ENCODE measurements around the gene ACTG2.

ACTG2 gene

GRCh38 chr2:73913414-73914054, 20.7 kb downstream of the ACTG2 start:
- H3K4me1 ChIP-seq, result no peaks in the 10 kb centered on the region
- H3K9me3 ChIP-seq, result no peaks in the 10 kb centered on the region
- H3K4me3 ChIP-seq, result no peak overlapping the region
- no peaks in the 10 kb centered on the region for H3K36me3 ChIP-seq (replicated peaks)
- no peak for DNase-seq (ENCODE audit: low spot score in 2 of 2)
- H3K27me3 ChIP-seq (ENCODE audit: low read depth), result no peaks in the 10 kb centered on the region
- in situ Hi-C loops (cut with MboI; ENCODE audit: low sequenced_read_pairs), result no loop called here

GRCh38 chr2:73914667-73915066, 21.9 kb downstream of the ACTG2 start:
- no peak for DNase-seq (ENCODE audit: low spot score in 2 of 2)
- H3K4me3 ChIP-seq, result no peak overlapping the region
- H3K9me3 ChIP-seq, result no peaks in the 10 kb centered on the region
- no peaks in the 10 kb centered on the region for H3K4me1 ChIP-seq
- no peaks in the 10 kb centered on the region for H3K36me3 ChIP-seq (replicated peaks)
- in situ Hi-C loops (cut with MboI; ENCODE audit: low sequenced_read_pairs), result no loop called here
- no peaks in the 10 kb centered on the region for H3K27me3 ChIP-seq (ENCODE audit: low read depth)

- no peaks in the 10 kb centered on the region for H3K36me3 ChIP-seq (replicated peaks)
- no peak for DNase-seq (ENCODE audit: low spot score in 2 of 2)
- in situ Hi-C loops (cut with MboI; ENCODE audit: low sequenced_read_pairs), result no loop called here
- no peak overlapping the region for H3K4me3 ChIP-seq
- H3K27me3 ChIP-seq (ENCODE audit: low read depth), result no peaks in the 10 kb centered on the region
- no peaks in the 10 kb centered on the region for H3K4me1 ChIP-seq
- no peaks in the 10 kb centered on the region for H3K9me3 ChIP-seq
Observed at GRCh38 chr2:73915437-73915993, 22.7 kb downstream of the ACTG2 start.

DNA sequence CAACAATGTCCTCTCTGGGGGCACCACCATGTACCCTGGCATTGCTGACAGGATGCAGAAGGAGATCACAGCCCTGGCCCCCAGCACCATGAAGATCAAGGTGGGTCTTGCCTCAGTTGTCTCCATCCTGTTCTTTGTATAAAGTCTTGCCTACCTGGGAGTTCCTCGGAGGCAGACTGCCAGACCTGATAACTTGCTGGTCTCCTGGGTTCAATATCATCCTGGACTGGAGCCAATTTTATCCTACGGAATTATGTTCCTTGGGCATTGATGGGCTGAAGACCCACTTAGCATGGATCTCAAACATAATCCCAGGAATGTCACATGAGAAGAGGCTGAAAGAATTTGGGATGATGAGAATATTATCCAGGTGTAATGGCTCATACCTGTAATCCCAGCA, 23.9 kb downstream of the ACTG2 start:
- H3K27me3 ChIP-seq (ENCODE audit: low read depth), result no peaks in the 10 kb centered on the region
- no peaks in the 10 kb centered on the region for H3K36me3 ChIP-seq (replicated peaks)
- in situ Hi-C loops (cut with MboI; ENCODE audit: low sequenced_read_pairs), result no loop called here
- no peak for DNase-seq (ENCODE audit: low spot score in 2 of 2)
- H3K9me3 ChIP-seq, result no peaks in the 10 kb centered on the region
- no peaks in the 10 kb centered on the region for H3K4me1 ChIP-seq
- no peak overlapping the region for H3K4me3 ChIP-seq

DNA sequence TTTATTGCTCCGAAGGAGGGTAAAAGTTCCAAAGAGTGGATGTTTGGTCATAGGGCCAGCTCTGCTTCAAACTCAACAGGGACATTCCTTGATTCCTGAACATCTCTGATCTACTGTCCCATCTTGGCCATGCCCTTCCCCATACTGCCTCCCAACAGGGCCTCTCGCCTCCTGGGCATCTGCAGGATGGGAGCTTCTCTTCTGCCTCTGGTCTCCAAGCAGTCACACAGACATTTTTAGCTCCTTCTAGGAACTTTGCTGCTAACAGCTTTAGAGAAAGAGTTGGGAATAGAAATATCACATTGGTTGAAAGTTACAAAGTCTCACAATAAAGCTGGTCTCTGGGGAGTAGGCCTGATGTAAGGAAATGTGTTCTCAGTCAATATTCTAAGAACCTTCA, 24.5 kb downstream of the ACTG2 start:
- H3K4me1 ChIP-seq, result no peaks in the 10 kb centered on the region
- no peaks in the 10 kb centered on the region for H3K36me3 ChIP-seq (replicated peaks)
- H3K4me3 ChIP-seq, result no peak overlapping the region
- H3K9me3 ChIP-seq, result no peaks in the 10 kb centered on the region
- DNase-seq (ENCODE audit: low spot score in 2 of 2), result no peak
- H3K27me3 ChIP-seq (ENCODE audit: low read depth), result no peaks in the 10 kb centered on the region
- in situ Hi-C loops (cut with MboI; ENCODE audit: low sequenced_read_pairs), result no loop called here

DNA sequence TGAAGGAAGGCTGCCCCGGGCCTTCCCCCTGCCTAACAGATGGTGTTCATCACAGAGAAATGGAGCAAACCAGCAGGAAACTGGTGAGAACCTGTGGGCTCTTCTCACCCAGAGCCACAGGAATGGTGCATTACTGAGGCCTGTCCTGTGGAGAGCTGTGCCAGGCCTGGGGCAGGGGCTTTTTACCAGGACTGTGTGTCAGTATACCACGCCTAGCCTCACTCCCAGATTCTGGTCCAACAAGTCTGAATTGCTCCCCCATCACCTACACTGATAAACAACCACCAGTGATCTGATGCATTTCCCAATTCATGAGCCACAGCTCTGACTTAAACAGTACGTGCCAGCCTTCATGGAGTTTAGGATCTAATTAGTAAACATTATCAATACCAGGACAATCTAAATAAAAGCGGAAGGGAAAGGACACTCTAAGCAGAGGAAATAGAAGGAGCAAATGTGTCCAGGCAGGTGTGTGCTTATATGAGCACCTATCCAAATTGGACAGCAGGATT, 24.9 kb downstream of the ACTG2 start:
- Histone ChIP-seq H3K36me3 (replicated peaks) (no peaks in the 10 kb centered on the region), H3K27me3 (ENCODE audit: low read depth) (no peaks in the 10 kb centered on the region), H3K9me3 (no peaks in the 10 kb centered on the region), H3K4me3 (no peak overlapping the region), H3K4me1 (no peaks in the 10 kb centered on the region)
- DNase-seq (ENCODE audit: low spot score in 2 of 2), result no peak
- in situ Hi-C loops (cut with MboI; ENCODE audit: low sequenced_read_pairs), result no loop called here

- no peak for DNase-seq (ENCODE audit: low spot score in 2 of 2)
- H3K27me3 ChIP-seq (ENCODE audit: low read depth), result no peaks in the 10 kb centered on the region
- H3K9me3 ChIP-seq, result no peaks in the 10 kb centered on the region
- no peaks in the 10 kb centered on the region for H3K36me3 ChIP-seq (replicated peaks)
- in situ Hi-C loops (cut with MboI; ENCODE audit: low sequenced_read_pairs), result no loop called here
- no peak overlapping the region for H3K4me3 ChIP-seq
- H3K4me1 ChIP-seq, result no peaks in the 10 kb centered on the region
Observed at GRCh38 chr2:73918856-73919255, 26.0 kb downstream of the ACTG2 start.

DNA sequence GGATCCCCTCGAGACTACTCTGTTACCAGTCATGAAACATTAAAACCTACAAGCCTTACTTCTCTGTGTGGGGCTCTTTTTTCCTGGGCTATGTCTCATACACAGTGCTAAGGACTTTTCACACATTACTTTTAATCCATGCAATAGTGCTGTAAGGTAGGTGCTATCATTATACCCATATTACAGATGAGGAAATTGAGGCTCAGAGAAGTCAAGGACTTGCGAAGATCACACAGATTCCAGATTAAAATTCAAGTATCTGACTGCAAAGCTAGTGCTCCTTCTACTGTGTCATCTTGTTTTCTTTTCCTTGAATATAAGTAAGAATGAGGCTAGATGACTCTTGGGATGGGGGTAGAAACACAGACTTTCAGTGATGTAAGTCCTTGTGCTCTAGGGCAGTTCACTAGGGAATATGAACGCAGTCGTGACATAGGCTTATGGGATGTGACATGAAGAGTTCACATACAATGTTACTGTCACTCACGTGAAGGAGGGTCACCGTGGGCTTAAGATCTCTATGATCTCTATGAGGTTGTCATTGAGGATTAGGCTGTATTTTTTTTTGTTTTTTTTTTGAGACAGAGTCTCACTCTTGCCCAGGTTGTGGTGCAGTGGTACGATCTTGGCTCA, 26.9 kb downstream of the ACTG2 start:
- Histone ChIP-seq H3K4me1 (no peaks in the 10 kb centered on the region), H3K4me3 (no peak overlapping the region), H3K27me3 (ENCODE audit: low read depth) (no peaks in the 10 kb centered on the region), H3K9me3 (no peaks in the 10 kb centered on the region), H3K36me3 (replicated peaks) (no peaks in the 10 kb centered on the region)
- in situ Hi-C loops (cut with MboI; ENCODE audit: low sequenced_read_pairs), result no loop called here
- DNase-seq (ENCODE audit: low spot score in 2 of 2), result no peak

- H3K27me3 ChIP-seq (ENCODE audit: low read depth), result no peaks in the 10 kb centered on the region
- no peaks in the 10 kb centered on the region; the same call in 1 of the 2 replicates for H3K4me1 ChIP-seq
- DNase-seq (ENCODE audit: low spot score in 2 of 2), result peak; percentile 41 to 80
- H3K9me3 ChIP-seq, result no peaks in the 10 kb centered on the region
- in situ Hi-C loops (cut with MboI; ENCODE audit: low sequenced_read_pairs), result no loop called here
- H3K4me3 ChIP-seq, result no peak overlapping the region
- no peaks in the 10 kb centered on the region for H3K36me3 ChIP-seq (replicated peaks)
Observed at GRCh38 chr2:73920577-73921545, 28.1 kb downstream of the ACTG2 start.

DNA sequence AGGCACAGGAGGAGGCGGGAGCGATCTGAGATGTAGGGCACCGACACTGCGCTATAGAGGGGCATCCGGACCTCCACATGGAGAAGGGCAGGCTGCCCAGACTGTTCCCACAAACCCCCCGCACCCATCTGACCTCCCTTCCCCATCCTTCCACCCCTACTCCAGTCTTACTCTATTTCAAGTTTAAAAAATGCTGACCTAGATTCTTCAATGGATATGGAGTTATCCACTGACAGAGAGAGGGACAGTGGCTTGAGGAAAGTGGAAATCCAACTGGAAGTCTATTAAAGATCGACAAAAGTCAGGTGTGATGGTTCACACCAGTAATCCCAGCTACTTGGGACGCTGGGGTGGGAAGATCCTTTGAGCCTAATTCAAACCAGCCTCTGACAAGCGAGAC, 28.8 kb downstream of the ACTG2 start:
- no peak for DNase-seq (ENCODE audit: low spot score in 2 of 2)
- H3K9me3 ChIP-seq, result no peaks in the 10 kb centered on the region
- peaks cover 4% of the 10 kb centered on the region for H3K4me1 ChIP-seq
- in situ Hi-C loops (cut with MboI; ENCODE audit: low sequenced_read_pairs), result no loop called here
- H3K27me3 ChIP-seq (ENCODE audit: low read depth), result no peaks in the 10 kb centered on the region
- no peak overlapping the region for H3K4me3 ChIP-seq
- H3K36me3 ChIP-seq (replicated peaks), result no peaks in the 10 kb centered on the region

DNA sequence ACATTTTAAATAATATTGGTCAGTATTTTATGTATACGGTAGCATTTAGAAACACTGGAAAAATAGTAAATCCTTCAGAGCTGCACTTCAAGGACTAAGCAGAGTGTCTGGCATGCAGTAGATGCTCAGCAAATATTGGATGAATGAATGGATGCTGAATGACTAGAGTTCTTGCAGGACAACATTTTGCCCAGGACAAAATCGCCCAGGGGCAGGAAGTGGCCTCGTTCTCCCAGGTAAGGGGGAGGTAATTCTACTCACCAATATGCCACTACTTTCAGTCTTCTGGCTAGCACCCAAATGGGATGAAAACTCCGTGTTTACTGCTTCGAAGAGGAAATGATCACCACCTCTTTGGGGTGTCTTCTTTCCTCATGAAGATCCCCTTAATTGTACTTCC, 29.9 kb downstream of the ACTG2 start:
- no peak for DNase-seq (ENCODE audit: low spot score in 2 of 2)
- Histone ChIP-seq H3K4me3 (no peak overlapping the region), H3K9me3 (no peaks in the 10 kb centered on the region), H3K4me1 (peaks cover 6% of the 10 kb centered on the region), H3K36me3 (replicated peaks) (no peaks in the 10 kb centered on the region), H3K27me3 (ENCODE audit: low read depth) (no peaks in the 10 kb centered on the region)
- in situ Hi-C loops (cut with MboI; ENCODE audit: low sequenced_read_pairs), result no loop called here

DNA sequence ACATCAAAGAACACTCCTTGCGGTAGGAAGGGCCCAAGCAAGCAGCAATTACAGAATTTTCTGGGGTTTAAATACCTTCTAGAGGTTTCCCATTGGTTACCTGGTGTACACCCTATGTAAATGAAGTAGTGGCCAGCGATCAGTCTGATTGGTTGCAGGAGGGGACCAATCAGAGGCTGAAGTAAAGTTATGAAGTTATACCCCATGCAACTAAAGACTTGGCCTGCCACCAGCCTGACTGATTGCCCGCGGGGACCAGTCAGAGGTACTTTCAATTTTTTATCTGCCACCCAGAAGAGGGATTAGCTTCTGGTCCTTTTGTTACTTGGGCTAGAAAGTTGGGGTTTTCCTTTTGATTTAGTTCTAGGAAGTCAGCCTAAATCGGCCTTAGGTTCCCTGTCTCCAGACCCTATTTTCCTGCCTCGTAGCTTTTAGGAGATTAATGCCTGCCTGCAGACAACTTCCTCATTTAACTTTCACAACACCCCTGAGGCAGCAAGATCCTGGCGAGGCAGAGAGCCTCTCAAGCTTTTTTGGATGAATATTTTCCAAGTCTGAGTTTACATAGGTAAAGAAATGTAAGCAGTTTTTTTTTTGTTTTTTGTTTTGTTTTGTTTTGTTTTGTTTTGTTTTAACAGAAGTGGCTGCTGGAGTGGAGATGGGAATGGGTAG, 32.4 kb downstream of the ACTG2 start:
- in situ Hi-C loops (cut with MboI; ENCODE audit: low sequenced_read_pairs), result no loop called here
- H3K27me3 ChIP-seq (ENCODE audit: low read depth), result no peaks in the 10 kb centered on the region
- H3K4me3 ChIP-seq, result no peak overlapping the region
- peaks cover 3% of the 10 kb centered on the region; the same call in 1 of the 2 replicates for H3K36me3 ChIP-seq (replicated peaks)
- no peaks in the 10 kb centered on the region for H3K9me3 ChIP-seq
- peak in 1 of 2 experiments; percentile 20 for DNase-seq (ENCODE audit: low spot score in 2 of 2)
- peaks cover 18% of the 10 kb centered on the region for H3K4me1 ChIP-seq

GRCh38 chr2:73925853-73926492, 33.2 kb downstream of the ACTG2 start:
- H3K4me3 ChIP-seq, result peak overlapping the region; percentile 80
- peaks cover 3% of the 10 kb centered on the region; the same call in 1 of the 2 replicates for H3K36me3 ChIP-seq (replicated peaks)
- no peaks in the 10 kb centered on the region for H3K9me3 ChIP-seq
- no peaks in the 10 kb centered on the region for H3K27me3 ChIP-seq (ENCODE audit: low read depth)
- in situ Hi-C loops (cut with MboI; ENCODE audit: low sequenced_read_pairs), result no loop called here
- peaks cover 18% of the 10 kb centered on the region for H3K4me1 ChIP-seq
- DNase-seq (ENCODE audit: low spot score in 2 of 2), result no peak
